Measurements from ENCODE around the gene RNF125.

DNA sequence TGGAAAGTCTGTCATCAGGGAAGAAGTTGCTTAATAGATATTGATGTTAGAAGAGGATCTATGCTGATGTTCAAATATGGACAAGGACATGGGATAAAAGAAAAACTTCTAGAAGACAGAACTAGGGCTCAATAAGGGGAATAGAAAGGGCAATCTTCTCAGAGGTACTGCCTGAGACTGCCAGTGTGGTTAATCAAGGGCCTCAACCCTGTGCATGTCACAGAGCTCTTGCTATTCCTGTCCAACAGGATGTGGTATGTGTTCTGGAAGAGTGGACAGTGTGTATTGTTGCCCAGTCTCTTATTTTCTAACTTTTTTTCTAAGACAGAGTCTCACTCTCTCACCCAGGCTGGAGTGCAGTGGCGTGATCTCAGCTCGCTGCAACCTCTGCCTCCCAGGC lies 27.8 kb upstream of the RNF125 start:
- TF ChIP-seq, protein P1, sequence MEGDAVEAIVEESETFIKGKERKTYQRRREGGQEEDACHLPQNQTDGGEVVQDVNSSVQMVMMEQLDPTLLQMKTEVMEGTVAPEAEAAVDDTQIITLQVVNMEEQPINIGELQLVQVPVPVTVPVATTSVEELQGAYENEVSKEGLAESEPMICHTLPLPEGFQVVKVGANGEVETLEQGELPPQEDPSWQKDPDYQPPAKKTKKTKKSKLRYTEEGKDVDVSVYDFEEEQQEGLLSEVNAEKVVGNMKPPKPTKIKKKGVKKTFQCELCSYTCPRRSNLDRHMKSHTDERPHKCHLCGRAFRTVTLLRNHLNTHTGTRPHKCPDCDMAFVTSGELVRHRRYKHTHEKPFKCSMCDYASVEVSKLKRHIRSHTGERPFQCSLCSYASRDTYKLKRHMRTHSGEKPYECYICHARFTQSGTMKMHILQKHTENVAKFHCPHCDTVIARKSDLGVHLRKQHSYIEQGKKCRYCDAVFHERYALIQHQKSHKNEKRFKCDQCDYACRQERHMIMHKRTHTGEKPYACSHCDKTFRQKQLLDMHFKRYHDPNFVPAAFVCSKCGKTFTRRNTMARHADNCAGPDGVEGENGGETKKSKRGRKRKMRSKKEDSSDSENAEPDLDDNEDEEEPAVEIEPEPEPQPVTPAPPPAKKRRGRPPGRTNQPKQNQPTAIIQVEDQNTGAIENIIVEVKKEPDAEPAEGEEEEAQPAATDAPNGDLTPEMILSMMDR (IDR thresholded peaks at IDR 0.05) = no peak
- TF ChIP-seq EZH2 (IDR thresholded peaks at IDR 0.05; ENCODE audit: borderline replicate concordance, insufficient read depth, low read depth, low read length, poor library complexity, severe bottlenecking) = no peak

Measured in B cell (primary cell).